Activated CD8-positive, alpha-beta memory T cell treated with anti-CD3 and anti-CD28 coated beads for 36 hours (primary cell): ENCODE results near the gene PLXNA4. TPM values are rescaled to one million over a fixed set of nuclear protein-coding genes. Genes with fewer than 3 reads are reported as not detected.
"Not testable (repeated sequence)": the region's sequence is repeated elsewhere in the genome, so short reads cannot be mapped to it uniquely, and the experiment has no call there.

Experiments used
- CTCF ChIA-PET: fragments of 350-600 bp; sonication (Branson Sonifier 250); formaldehyde crosslinking; loops from one replicate; lab custom pipeline; 2021; ENCODE audit warnings: antibody characterized with exemption; lab: Charles Lee
- POLR2A ChIA-PET: fragments of 350-600 bp; sonication (Branson Sonifier 250); formaldehyde crosslinking; loops from one replicate; lab custom pipeline; 2021; ENCODE audit warnings: antibody characterized with exemption; lab: Charles Lee
- total RNA-seq, 2 experiments: library from RNA; stranded (reverse); gene quantifications; one replicate each; pipeline ENCODE4 v1.2.3, GENCODE V29; 2021

PLXNA4 gene
- total RNA-seq, 2 experiments from 2014 or later, result 0.04 to 0.19 TPM

DNA sequence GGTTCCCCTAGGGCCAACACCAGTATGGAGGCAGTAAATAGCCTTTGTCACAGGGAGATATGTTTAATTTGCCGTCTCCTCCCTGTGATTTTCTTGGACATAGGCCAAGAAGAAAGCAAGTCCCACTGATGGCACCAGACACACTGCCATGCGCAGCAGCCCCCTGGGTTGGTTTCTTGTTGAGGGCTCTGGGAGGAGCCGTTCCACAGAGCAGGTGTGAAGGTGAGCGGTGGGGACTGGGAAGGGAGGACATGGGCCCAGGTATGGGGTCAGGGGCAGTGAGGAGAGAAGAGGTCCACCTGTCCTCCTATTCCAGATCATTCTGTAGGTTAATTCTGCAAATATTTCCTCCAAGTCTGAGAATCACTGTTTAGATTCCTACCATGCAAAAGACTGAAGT is 376.1 kb downstream of the PLXNA4 start:
- ChIA-PET CTCF (no interaction called here), POLR2A (no interaction called here)

DNA sequence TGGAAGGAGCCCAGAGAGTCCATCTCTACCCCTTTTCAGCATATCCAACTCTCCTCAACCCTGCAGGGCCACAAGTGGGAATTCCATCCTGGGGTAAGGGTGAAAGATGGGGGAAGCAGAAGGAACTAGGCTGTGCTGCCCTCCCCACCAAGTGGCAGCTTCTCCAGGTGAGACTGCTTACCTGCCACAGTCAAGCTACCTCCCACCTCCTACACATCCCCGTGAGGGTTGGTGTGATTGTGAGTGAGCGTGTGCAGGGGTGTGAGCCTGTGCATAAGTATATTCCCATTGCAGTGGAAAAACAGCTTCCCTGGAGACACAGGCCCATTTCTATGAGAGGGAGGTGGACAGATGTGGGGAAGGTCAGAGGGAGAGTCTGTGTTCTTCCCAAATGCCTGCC is 376.6 kb downstream of the PLXNA4 start:
- CTCF ChIA-PET, result no interaction called here
- POLR2A ChIA-PET, result no interaction called here

DNA sequence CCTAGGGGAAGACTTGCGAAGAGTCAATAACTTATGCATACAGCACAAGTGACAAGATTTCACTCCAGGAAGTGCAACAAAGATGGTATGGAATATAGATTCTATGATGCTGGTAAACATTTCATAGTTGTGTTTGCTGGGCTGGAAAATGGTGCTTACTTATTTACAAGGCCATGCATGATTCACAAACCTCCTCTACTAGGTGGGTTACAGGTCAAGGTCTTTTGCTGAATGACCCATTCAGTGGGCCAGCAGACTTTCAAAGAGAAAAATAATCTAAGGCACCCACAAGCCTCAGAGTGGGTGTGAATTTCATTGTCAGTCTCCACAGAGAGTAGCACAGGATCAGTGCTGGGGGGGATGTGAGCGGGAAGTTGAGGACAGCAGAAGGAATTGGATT is 378.5 kb downstream of the PLXNA4 start:
- POLR2A ChIA-PET, result no interaction called here

DNA sequence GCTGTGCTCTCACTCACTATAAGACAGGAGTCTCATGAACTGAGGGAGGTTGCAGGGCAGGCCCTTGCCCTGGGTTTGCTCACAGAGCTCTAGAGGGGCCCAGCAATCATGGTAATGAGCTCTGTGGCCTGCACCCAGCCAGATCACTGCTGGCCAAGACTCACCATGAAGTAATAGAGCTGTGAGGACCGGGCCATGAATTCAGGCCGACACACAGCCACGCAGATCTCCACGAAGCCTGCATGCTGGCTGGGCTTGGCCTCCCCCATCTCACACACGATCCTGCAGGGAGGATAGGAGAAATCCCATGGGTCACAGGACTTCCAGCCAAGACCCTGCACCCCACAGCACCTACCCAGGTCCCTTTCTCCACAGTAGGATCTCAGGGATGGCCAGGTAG is 382.4 kb downstream of the PLXNA4 start:
- CTCF ChIA-PET, result no interaction called here
- POLR2A ChIA-PET, result no interaction called here

More for the DNA sequence above, 378.5 kb downstream of the PLXNA4 start:
- CTCF ChIA-PET, result no interaction called here

- ChIA-PET POLR2A (no interaction called here), CTCF (no interaction called here)
These were observed 383.5 kb downstream of the PLXNA4 start for GRCh38 chr7:132192809-132193208.

- CTCF ChIA-PET, result no interaction called here
These were observed 384.9 kb downstream of the PLXNA4 start for GRCh38 chr7:132191418-132191817.

GRCh38 chr7:132190683-132191082 is 385.6 kb downstream of the PLXNA4 start:
- ChIA-PET POLR2A (no interaction called here), CTCF (no interaction called here)

More at GRCh38 chr7:132191418-132191817, 384.9 kb downstream of the PLXNA4 start:
- POLR2A ChIA-PET, result no interaction called here

DNA sequence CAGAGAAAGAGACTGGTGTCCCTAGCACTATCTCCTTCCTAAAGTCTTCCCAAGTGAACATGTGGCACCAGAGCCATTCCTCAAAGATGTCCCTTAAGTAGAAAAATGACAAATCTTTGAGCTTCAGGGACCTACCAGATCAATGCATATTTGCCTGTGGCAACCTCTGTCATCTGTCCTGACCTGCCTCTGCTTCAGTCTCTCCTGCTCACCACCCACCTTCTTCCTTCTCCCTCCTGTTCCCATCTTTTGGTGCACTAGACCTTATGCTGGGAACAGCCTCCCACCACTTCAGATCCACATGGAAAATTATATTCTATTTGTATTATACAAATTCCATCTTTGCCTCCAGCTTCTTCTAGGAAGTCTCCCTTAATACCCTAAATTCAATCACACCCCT is 386.4 kb downstream of the PLXNA4 start:
- CTCF ChIA-PET, result no interaction called here
- POLR2A ChIA-PET, result no interaction called here

DNA sequence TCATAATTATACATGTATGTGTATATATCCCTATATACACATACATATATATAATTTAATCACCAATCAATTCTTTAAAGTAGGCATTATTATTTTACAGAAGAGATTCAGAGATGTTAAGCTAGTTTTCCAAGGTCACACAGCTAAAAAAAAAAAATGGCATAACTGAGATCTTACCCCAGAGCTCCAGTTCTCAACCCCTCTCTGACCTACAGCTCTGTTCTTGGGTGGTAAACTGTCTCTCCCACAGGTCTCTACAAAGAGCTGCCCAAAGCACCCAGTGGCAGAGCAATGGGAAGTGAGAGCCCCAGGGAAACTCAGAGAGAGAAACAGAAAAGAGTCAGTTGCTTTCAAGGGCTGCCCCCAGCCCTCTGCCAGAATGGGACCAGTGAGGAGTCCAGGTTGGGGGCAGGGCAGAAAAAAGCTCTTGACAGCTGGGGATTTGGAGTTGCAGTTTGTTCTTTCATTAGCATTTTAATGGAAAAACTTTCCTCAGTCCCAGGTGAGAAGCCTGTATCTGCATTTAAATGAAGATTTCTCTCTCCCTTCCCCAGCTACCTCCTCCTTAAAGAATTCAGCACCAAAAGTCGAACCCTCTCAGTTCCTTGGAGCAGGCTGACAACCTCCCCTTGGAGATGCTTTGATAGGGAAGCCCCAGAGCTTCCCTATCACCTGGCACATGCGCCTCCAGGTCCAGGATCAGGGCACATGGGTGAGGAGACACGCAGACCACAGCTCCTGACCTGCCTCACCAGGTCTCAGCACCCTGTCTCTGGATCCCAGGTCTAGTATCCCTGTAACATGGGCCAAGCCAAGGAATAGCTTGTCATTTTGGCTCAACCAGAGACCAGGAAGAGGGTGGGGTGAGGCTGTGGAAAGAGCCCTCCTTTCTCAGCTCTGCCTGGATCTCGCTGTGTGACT is 388.1 kb downstream of the PLXNA4 start:
- POLR2A ChIA-PET, result no interaction called here
- CTCF ChIA-PET, result no interaction called here

- ChIA-PET POLR2A (no interaction called here), CTCF (no interaction called here)
These were observed 388.9 kb downstream of the PLXNA4 start for GRCh38 chr7:132187391-132187790.

DNA sequence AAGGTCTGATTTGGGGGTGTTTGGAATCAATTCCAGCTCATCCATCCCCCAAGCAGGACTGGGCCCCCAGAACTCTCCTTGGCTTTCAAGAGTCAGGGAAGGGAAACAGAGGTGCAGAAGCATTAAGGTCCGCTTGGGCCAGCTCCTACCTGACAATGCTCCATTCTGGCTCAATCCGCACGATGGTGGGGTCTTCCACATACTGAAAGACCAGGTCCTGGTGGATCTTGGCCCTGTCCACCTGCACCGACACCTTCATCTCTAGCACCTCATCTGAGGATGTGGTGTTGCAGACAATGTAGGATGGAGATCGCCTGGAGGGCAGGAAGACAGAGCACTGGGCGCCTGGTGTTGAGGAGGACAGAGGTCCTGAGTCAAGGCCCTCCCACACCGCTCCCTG is 391.1 kb downstream of the PLXNA4 start:
- CTCF ChIA-PET, result no interaction called here
- POLR2A ChIA-PET, result no interaction called here

DNA sequence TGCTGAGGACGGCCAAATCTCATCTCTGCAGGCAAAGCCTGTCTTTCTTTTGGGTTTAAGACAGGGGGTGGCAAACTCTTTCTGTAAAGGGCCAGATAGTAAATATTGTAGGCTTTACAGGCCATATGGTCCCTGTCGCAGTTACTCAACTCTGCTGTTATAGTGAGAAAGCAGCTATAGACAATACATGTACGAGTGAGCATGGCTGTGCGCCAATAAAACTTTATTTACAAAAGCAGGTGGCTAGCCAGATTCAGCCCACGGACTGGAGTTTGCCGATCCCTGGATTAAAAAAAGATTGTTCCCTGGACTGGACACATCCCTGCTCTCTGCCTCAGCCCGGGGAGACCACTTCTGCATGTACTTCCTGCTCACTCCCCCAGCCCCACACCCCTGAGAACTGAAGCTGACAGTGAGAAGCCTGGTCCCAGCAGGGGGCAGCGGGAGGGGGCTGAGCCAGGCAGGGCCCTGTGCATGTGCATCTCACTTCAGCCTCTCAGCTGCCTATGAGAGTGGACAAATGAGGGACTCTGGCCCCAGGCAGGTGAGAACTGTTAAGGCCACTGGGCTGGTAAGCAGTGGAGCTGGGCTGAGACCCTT is 392.4 kb downstream of the PLXNA4 start:
- ChIA-PET POLR2A (no interaction called here), CTCF (no interaction called here)

- POLR2A ChIA-PET, result no interaction called here
- CTCF ChIA-PET, result no interaction called here
These were observed 393.3 kb downstream of the PLXNA4 start for GRCh38 chr7:132182992-132183391.

- POLR2A ChIA-PET, result no interaction called here
- CTCF ChIA-PET, result no interaction called here
These were observed 394.2 kb downstream of the PLXNA4 start for GRCh38 chr7:132181946-132182685.

GRCh38 chr7:132181371-132181770 is 394.9 kb downstream of the PLXNA4 start:
- ChIA-PET POLR2A (no interaction called here), CTCF (no interaction called here)

DNA sequence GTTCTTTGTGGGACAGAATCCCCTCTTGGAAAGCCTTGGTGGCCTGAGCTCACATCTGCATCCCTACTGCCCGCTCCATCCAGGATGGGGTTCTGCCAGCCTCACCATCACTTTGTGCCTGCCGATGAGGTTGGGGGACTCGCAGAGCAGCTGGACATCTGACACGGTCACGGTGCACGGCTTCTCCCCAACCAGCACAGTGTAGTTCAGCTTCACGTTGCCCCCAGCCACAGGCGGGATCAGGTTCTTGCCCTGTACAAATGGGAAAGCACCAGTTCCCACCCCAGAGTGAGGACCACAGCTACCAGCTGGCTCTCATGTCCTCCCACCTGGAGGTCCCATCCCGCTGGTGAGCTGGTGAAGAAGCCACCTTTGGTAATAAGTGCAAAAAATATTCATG is 395.8 kb downstream of the PLXNA4 start:
- ChIA-PET POLR2A (no interaction called here), CTCF (no interaction called here)

- ChIA-PET POLR2A (no interaction called here), CTCF (no interaction called here)
These were observed 396.6 kb downstream of the PLXNA4 start for GRCh38 chr7:132179681-132180080.

DNA sequence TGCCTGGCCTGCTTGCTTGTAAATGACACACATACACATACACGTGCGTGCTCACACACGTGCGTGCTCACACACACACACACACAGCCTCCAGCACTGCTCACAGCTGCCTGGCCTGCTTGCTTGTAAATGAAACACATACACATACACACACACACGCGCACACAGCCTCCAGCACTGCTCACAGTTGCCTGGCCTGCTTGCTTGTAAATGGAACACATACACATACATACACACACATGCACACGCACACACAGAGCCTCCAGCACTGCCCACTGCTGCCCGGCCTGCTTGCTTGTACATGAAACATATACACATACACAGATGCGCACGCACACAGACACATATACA is 397.2 kb downstream of the PLXNA4 start:
- ChIA-PET CTCF (no interaction called here), POLR2A (no interaction called here)

DNA sequence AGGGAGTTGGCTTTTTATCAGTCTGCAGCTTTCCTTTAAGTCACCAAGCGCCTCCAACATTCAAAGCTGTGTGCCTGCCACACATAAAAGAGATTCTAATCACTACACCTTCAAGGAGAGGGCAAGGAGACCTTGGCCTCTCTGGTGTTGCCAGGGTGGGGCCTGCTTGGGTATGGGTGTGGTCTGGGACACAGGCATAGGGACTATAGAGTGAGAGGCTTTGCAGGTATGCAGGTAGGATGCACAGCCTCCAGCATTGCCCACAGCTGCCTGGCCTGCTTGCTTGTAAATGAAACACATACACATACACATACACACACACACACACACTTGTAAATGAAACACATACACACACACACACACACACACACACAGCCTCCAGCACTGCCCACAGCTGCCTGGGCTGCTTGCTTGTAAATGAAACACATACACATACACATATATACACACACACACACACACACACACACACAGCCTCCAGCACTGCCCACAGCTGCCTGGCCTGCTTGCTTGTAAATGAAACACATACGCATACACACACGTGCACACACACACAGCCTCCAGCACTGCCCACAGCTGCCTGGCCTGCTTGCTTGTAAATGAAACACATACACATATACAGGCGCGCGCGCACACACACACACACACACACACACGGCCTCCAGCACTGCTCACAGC is 397.7 kb downstream of the PLXNA4 start:
- POLR2A ChIA-PET, CTCF ChIA-PET: not testable (repeated sequence)
